K562 (cell line): ENCODE measurements around the gene LAMTOR4. TPM values are rescaled to one million over a fixed set of nuclear protein-coding genes. Genes with fewer than 3 reads are reported as not detected.

Experiments
- CBX2 ChIP-seq: fragments of 200-600 bp; sonication (generic); IDR thresholded peaks from one replicate; pipeline ENCODE4 v1.6.1; 2012; ENCODE audit warnings: mild to moderate bottlenecking, low read length, inconsistent platforms; ENCODE audit not compliant: insufficient read depth, poor library complexity, severe bottlenecking
- CCAR2 ChIP-seq: fragments of 200-400 bp; formaldehyde crosslinking; IDR thresholded peaks from 2 replicates; pipeline ENCODE4 v1.6.1; 2017; ENCODE audit warnings: mild to moderate bottlenecking, low read depth, low read length
- CHD7 ChIP-seq: fragments of 200-600 bp; sonication (generic); IDR thresholded peaks from one replicate; pipeline ENCODE4 v1.6.1; 2012; ENCODE audit warnings: mild to moderate bottlenecking, low read depth, low read length, inconsistent platforms
- CXXC5 ChIP-seq: fragments of 250-450 bp; sonication (Bioruptor Pico); IDR thresholded peaks from 2 replicates; pipeline ENCODE4 v1.8.0; 2022; ENCODE audit warnings: inconsistent platforms, mild to moderate bottlenecking, moderate library complexity
- IRF2 ChIP-seq: sonication (generic); formaldehyde crosslinking; IDR thresholded peaks from 2 replicates; pipeline ENCODE4 v1.8.1; 2022; ENCODE audit warnings: mild to moderate bottlenecking, missing genetic modification reagents
- RAD51 ChIP-seq: fragments of 450-650 bp; IDR thresholded peaks from 2 replicates; pipeline ENCODE4 v1.7.1; 2016; ENCODE audit warnings: low read depth, mild to moderate bottlenecking, borderline replicate concordance
- SMAD4 ChIP-seq: fragments of 250-450 bp; sonication (Bioruptor Pico); conservative IDR thresholded peaks from 2 replicates; pipeline ENCODE4 v1.8.0; 2021; ENCODE audit warnings: inconsistent platforms, mild to moderate bottlenecking, moderate library complexity
- SMARCA5 ChIP-seq: fragments of 450-650 bp; IDR thresholded peaks from 2 replicates; pipeline ENCODE4 v1.6.1; 2016
- ZNF277 ChIP-seq: fragments of 250-450 bp; sonication (Bioruptor Pico); IDR thresholded peaks from 2 replicates; pipeline ENCODE4 v1.8.0; 2022; ENCODE audit warnings: inconsistent platforms, mild to moderate bottlenecking, moderate library complexity, borderline replicate concordance
- polyA plus RNA-seq, 8 experiments: library from polyadenylated mRNA; depleted of rRNA in 4 of 8; stranded (reverse) in 5 of 8; unstranded in 3 of 8; fragments of >200 nt; fragmentation: Nextera tagmentation in 2 of 8; fragmentation: Illumina TruSeq in 1 of 8; extraction: Ambion mirVana in 2 of 8; extraction: Trizol in 1 of 8; gene quantifications; 2 replicates each; pipeline versions ENCODE4 v1.2.1 to v1.2.3, GENCODE V29; 2011 to 2014; ENCODE audit warnings: inconsistent platforms in 1 of 8, missing spikeins in 1 of 8
- total RNA-seq, 7 experiments: library from RNA; depleted of rRNA in 6 of 7; stranded (reverse); fragments of >200 nt in 6 of 7; fragmentation: Illumina TruSeq in 2 of 7; extraction: Trizol in 2 of 7; gene quantifications; 2 replicates each; pipeline versions ENCODE4 v1.2.1 to v1.2.3, GENCODE V29; 2011 to 2021; ENCODE audit warnings: low replicate concordance in 1 of 7
- TF ChIP-seq, protein P1 (sequence below): IDR thresholded peaks from 3 replicates; pipeline ENCODE4 v1.6.1; 2011; ENCODE audit warnings: borderline replicate concordance, mild to moderate bottlenecking, moderate library complexity; ENCODE audit not compliant: insufficient read length; ENCODE audit errors: extremely low read depth

The LAMTOR4 gene
- total and polyA plus RNA-seq, 9 of the 15 experiments (the other 6 are each of a cell fraction or from before 2014, with no cell fraction given): 79.6 to 314 (median 195) TPM

GRCh38 chr7:100177045-100178001 is 28.6 kb downstream of the LAMTOR4 start, which contains the start of the genes GPC2 and STAG3 (continued):
- TF ChIP-seq CHD7: no peak
- TF ChIP-seq CCAR2: no peak
- peak; percentile 49; the same call in 1 of the 2 replicates for TF ChIP-seq RAD51
- TF ChIP-seq SMAD4: no peak; the same call in 1 of the 2 replicates
- TF ChIP-seq CXXC5 (CRISPR knock-in tag): peak; percentile 54
- TF ChIP-seq, protein P1, sequence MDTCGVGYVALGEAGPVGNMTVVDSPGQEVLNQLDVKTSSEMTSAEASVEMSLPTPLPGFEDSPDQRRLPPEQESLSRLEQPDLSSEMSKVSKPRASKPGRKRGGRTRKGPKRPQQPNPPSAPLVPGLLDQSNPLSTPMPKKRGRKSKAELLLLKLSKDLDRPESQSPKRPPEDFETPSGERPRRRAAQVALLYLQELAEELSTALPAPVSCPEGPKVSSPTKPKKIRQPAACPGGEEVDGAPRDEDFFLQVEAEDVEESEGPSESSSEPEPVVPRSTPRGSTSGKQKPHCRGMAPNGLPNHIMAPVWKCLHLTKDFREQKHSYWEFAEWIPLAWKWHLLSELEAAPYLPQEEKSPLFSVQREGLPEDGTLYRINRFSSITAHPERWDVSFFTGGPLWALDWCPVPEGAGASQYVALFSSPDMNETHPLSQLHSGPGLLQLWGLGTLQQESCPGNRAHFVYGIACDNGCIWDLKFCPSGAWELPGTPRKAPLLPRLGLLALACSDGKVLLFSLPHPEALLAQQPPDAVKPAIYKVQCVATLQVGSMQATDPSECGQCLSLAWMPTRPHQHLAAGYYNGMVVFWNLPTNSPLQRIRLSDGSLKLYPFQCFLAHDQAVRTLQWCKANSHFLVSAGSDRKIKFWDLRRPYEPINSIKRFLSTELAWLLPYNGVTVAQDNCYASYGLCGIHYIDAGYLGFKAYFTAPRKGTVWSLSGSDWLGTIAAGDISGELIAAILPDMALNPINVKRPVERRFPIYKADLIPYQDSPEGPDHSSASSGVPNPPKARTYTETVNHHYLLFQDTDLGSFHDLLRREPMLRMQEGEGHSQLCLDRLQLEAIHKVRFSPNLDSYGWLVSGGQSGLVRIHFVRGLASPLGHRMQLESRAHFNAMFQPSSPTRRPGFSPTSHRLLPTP: no peak
- no peak for TF ChIP-seq ZNF277
- TF ChIP-seq CBX2: no peak
- TF ChIP-seq IRF2 (CRISPR knock-in tag): no peak
- TF ChIP-seq SMARCA5: no peak
